Endothelial cell of umbilical vein (primary cell): Measurements from ENCODE around the gene MRC2.

ENCODE experiments used
- MAX ChIP-seq: IDR thresholded peaks from 2 replicates; pipeline ENCODE4 v1.6.1; 2011; ENCODE audit not compliant: insufficient read depth, insufficient read length
- POLR2A ChIP-seq: IDR thresholded peaks from 2 replicates; pipeline ENCODE4 v1.6.1; 2012; ENCODE audit warnings: low read depth, mild to moderate bottlenecking, control low read depth, low read length
- POLR2AphosphoS5 ChIP-seq: IDR thresholded peaks from 2 replicates; pipeline ENCODE4 v1.6.1; 2012; ENCODE audit warnings: low read depth, mild to moderate bottlenecking, control low read depth, low read length, moderate library complexity; ENCODE audit not compliant: insufficient read depth
- TF ChIP-seq, protein P1 (sequence below), 2 donors: IDR thresholded peaks; 1 replicate in 1 of 2; 2 replicates in 1 of 2; pipeline ENCODE4 v1.5.1; 2011; ENCODE audit warnings: low read length in 2 of 2, mild to moderate bottlenecking in 2 of 2, moderate library complexity in 2 of 2, control low read depth in 1 of 2, inconsistent platforms in 1 of 2, low read depth in 1 of 2; ENCODE audit not compliant: insufficient read depth in 1 of 2; ENCODE audit errors: extremely low read depth in 1 of 2

DNA sequence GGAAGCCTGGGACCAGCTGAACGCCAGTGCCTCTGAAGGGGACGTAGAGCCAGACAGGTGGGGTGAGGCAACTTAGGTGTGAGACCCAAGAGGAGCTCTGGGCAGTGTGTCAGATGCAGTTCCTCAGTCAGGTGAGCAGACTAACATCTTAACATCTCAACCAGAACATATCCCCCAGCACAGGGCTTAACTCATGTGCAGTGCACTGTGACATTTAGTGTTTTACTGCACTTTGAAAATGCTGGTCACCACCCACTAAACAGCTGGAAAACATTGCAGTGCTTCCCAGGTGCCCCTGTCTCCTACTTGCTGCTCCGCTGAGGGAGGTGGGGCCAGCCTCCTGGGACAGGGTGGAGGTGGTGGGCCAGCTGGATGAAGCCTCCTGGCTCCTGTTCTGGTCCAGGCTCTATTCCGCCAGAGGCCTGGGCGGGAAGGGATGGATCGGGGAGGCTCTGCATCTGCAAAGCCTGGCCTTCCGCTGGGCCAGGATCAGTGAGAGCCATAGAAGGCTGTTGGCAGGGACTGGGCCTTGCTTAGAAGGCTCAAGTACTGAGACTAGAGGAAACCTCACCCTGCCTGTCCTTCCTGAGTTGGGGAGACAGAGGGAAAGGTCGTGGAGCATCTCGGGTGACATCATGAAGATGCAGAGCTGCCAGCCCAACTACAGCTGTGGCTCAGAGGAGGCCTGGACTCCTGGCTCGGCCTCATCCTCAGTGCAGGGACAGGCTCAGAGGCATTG lies 7.9 kb upstream of the MRC2 start:
- TF ChIP-seq, protein P1, sequence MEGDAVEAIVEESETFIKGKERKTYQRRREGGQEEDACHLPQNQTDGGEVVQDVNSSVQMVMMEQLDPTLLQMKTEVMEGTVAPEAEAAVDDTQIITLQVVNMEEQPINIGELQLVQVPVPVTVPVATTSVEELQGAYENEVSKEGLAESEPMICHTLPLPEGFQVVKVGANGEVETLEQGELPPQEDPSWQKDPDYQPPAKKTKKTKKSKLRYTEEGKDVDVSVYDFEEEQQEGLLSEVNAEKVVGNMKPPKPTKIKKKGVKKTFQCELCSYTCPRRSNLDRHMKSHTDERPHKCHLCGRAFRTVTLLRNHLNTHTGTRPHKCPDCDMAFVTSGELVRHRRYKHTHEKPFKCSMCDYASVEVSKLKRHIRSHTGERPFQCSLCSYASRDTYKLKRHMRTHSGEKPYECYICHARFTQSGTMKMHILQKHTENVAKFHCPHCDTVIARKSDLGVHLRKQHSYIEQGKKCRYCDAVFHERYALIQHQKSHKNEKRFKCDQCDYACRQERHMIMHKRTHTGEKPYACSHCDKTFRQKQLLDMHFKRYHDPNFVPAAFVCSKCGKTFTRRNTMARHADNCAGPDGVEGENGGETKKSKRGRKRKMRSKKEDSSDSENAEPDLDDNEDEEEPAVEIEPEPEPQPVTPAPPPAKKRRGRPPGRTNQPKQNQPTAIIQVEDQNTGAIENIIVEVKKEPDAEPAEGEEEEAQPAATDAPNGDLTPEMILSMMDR (IDR thresholded peaks at IDR 0.05; ENCODE audit: extremely low read depth in 1 of 2, insufficient read depth in 1 of 2, low read depth in 1 of 2, low read length in 2 of 2), result no peak
- no peak for TF ChIP-seq POLR2A
- no peak for TF ChIP-seq POLR2AphosphoS5
- no peak for TF ChIP-seq MAX
